Mucosa of gallbladder (tissue), 1 donor: Measurements from ENCODE around the gene SRGAP3. TPM values are rescaled to one million over a fixed set of nuclear protein-coding genes. Genes with fewer than 3 reads are reported as not detected.

ENCODE experiments used
- DNase-seq: peaks from one replicate; pipeline ENCODE4 v3.0.0-alpha.2; 2020; ENCODE audit warnings: low spot score
- total RNA-seq: library from RNA; stranded (reverse); gene quantifications from one replicate; pipeline ENCODE4 v1.2.1, GENCODE V29; 2021
- donor health status: DM: no; HTN: no; CAD: no.

SRGAP3 gene
- total RNA-seq, 1 donor from 2014 or later = 7.8 TPM

GRCh38 chr3:9225268-9225667, 24.2 kb downstream of the SRGAP3 start:
- DNase-seq = no peak

DNA sequence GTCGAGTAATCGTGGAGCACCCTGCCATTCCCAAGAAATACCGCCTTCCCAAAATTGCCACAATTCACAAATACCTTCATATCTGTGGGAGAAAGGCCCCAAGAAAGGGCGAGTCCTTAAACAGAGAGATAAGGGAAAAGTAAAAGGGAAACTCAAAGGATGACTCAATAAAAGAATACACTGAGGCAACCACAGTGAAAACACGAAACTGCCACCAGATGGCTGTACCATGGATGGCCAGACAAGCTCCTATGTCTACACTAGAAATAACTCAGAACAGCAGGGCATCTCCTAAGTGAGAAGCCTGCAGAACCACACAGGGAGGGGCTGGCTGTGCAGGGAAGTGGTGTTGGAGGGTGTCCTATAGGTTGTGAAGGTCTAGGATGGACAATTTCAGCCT, 25.0 kb downstream of the SRGAP3 start:
- DNase-seq = no peak

DNA sequence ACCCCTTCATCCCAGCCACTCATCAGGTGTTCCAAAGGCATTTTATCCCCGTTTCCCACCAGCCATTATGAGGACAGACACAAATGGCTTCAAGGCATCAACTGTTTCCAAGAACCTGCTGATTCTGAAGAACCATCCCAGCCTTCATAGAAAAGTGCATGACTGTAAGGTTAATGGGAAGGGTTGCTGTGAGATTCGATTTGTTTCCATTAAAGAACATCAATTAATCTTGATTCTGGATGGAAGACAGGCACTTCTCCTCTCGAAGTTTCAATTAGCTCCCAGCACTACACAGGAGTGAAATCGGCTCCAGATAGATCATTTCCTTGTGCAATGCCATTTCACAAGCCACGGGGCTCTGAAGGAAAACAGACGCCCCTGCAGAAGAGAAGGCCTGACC, 25.8 kb downstream of the SRGAP3 start:
- no peak for DNase-seq

- DNase-seq = no peak
Observed at GRCh38 chr3:9222956-9223639, 26.3 kb downstream of the SRGAP3 start.

GRCh38 chr3:9222049-9222448, 27.4 kb downstream of the SRGAP3 start:
- DNase-seq = no peak

DNA sequence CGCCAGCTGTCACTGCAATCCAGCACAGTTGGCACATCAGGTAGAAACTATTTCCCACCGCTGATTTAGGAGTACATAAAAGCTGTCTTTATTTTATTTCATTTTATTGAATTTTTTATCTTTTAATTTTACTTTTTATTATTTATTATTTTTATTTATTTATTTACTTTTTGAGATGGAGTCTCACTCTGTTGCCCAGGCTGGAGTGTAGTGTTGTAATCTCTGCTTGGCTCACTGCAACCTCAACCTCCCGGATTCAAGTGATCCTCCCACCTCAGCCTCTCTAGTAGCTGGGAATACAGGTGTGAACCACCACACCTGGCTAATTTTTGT, 31.0 kb downstream of the SRGAP3 start:
- DNase-seq = no peak

DNA sequence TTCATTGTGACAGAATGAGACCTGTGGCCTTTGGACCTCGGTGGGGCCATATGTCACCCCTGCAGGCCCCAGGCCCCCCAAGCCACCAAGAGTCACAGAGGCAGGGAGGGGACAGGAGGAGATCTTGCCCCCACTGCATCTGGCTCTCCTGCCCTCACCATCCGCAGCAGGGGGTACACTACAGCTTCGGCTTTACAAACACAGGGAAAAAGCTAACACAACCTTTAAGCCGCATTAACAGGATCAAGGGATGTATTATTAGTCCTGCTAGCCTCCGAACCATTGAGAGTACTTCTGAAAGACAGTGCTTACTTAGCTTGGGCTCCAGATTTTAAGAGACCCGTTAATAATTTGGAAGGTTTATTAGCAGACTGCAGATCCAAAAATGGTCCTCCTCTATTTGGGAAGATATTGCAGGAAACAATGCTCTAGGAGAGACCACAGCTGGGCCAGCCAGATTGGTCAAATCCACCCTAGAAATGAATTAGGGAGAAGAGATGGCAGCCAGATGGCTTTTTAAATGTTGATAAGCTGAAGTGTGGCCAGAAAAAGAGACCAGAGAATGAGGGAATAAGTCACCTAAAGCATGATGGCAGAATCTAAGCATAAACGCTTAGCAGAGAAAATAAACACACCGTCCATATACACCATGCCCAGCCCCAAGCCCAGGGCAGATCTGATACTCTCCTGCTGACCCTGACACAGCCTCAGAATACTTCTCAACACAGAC, 31.5 kb downstream of the SRGAP3 start:
- no peak for DNase-seq

- DNase-seq = no peak
Observed at GRCh38 chr3:9216736-9217135, 32.7 kb downstream of the SRGAP3 start.

- DNase-seq = no peak
Observed at GRCh38 chr3:9214599-9214998, 34.8 kb downstream of the SRGAP3 start.

- DNase-seq = no peak
Observed at GRCh38 chr3:9214185-9214584, 35.3 kb downstream of the SRGAP3 start.

GRCh38 chr3:9213019-9213634, 36.3 kb downstream of the SRGAP3 start:
- DNase-seq = no peak

DNA sequence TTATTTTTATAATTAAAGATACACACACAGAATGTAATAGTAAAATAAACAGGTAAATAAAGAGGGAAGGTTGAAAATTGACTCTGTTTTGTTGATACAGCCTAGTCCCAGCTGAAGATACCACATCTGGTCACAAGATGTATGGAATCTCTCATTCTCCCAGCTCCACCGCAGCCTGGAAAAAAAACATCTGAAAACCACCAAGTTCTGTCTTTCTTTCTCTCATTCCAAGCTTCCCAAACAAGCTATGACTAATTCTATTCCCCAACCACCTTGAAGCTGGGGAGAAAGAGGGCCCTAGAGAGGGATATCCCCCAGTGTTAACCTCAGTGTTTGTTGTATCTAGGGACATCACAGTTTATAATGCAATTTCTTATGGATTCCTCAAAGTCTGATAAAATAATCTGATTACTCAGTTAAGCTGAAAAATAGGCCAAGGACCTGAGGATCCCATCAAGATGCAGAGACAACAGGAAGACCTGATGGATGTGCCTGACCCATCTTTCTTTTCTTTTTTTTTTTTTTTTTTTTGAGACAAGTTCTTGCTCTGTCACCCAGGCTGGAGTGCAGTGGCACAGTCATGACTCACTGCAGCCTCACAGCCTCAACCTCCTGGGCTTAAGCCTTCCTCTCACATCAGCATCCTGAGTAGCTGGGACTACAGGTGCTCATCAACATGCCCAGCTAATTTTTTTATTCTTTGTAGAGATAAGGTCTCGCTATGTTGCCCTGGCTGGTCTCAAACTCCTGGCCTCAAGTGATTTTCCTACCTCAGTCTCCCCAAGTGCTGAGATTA, 38.1 kb downstream of the SRGAP3 start:
- DNase-seq = no peak

GRCh38 chr3:9209777-9210176, 39.7 kb downstream of the SRGAP3 start:
- DNase-seq = no peak

DNA sequence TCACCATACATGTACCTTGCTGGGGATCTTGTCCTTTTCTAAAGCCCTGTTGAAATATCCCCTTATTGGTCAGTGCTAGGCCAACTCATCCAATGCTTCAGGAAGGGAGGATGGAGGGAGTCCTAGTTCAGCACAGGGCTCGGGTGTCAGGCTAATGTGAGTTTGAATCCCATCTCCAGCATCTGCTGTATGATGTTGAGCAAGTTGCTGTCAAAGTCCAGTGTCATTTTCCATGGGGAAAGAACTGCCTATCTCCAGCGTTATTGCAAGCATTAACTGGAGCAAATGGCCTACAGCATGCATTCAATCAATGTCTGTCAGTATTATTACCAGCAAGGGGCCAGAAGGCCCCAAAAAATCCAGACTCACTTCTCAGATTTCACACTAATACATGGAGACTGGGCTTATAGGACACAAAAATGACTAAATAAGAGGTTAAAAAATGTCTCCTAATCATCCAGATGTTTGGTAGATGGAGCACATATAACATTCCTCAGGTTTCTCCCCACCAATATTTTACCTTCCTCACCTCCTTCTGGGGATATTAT, 40.8 kb downstream of the SRGAP3 start:
- DNase-seq = no peak

- no peak for DNase-seq
Observed at GRCh38 chr3:9207116-9207763, 42.2 kb downstream of the SRGAP3 start.

DNA sequence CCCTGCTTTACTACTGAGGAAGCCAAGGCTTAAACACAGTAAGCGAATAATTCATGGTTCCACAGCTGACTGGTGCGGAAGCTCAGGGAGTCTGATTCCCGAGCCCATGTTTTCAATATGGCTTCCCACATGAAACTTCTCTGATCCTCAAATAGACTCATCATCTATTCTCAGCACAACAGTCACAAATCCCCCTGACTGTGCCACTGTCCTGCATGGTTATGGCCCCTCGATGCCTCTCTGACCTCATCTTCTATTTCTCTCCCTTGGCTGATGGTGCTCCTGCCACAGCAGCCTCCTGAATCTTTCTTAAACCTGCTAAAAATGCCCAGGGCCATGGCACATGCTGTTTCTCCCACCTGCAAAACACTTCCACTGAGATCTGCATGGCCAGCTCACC, 43.2 kb downstream of the SRGAP3 start:
- DNase-seq = no peak

GRCh38 chr3:9205345-9206143, 43.9 kb downstream of the SRGAP3 start:
- DNase-seq = no peak

DNA sequence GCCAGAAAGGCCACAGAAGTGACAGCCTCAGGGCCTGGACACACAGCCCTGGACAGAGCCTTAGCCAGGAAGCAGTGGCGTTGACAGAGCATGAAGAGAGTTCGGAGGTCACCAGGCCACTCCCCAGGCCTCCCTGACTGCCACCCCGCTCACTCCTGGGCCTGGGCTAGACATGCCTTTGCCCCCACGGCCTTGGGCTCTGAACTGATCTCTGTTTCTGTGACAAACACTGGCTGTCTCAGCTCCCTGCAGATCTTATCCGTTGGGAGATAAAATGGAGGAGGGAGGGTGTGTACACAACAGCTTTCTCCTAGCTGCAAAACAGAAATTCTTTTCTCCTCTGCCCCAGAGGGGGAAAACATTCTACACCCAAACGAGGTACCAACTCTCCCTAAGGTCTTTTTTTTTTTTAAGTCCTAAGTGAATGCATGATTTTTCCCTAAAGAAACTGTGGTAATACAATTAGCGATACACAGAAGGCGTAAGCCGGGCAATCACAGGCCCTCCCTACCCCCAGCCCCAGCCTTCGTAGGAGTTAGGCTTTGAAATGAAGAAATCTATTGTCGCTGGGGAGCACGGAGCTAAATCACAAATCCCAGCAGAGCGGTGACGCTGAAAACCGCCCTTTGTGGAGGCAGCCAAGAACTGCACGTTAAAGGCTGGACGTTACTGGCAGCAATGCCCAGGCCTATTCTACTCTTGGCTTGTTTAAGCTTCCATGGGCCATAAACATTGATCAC, 45.0 kb downstream of the SRGAP3 start:
- DNase-seq = no peak

GRCh38 chr3:9203317-9203716, 46.1 kb downstream of the SRGAP3 start:
- no peak for DNase-seq

- DNase-seq = no peak
Observed at GRCh38 chr3:9202546-9202945, 46.9 kb downstream of the SRGAP3 start.
